WTC11 (cell line): ENCODE data around the gene JUND. TPM values are rescaled to one million over a fixed set of nuclear protein-coding genes. Genes with fewer than 3 reads are reported as not detected.
A peak's percentile ranks its signal among the peaks of the same experiment; 100 is the strongest.

Source experiments
- ARID4B ChIP-seq: sonication (generic); formaldehyde crosslinking; IDR thresholded peaks from 2 replicates; pipeline ENCODE4 v1.8.0; 2023; ENCODE audit warnings: missing genetic modification reagents, mild to moderate bottlenecking, borderline replicate concordance
- CBFB ChIP-seq: sonication (generic); formaldehyde crosslinking; IDR thresholded peaks from 2 replicates; pipeline ENCODE4 v1.8.1; 2022; ENCODE audit warnings: mild to moderate bottlenecking, low read depth, missing genetic modification reagents
- CREM ChIP-seq: sonication (generic); formaldehyde crosslinking; IDR thresholded peaks from 2 replicates; pipeline ENCODE4 v1.8.1; 2022; ENCODE audit warnings: mild to moderate bottlenecking, missing genetic modification reagents, moderate library complexity
- CTCF ChIP-seq: fragments of 200-600 bp; IDR thresholded peaks from 2 replicates; pipeline ENCODE4 v1.8.0; 2022; ENCODE audit warnings: antibody characterized with exemption
- E2F4 ChIP-seq: sonication (generic); formaldehyde crosslinking; IDR thresholded peaks from 2 replicates; pipeline ENCODE4 v1.8.1; 2022; ENCODE audit warnings: low read depth, mild to moderate bottlenecking, moderate library complexity, missing genetic modification reagents, borderline replicate concordance
- ELF4 ChIP-seq: sonication (generic); formaldehyde crosslinking; IDR thresholded peaks from 2 replicates; pipeline ENCODE4 v1.8.1; 2022; ENCODE audit warnings: low read depth, mild to moderate bottlenecking, moderate library complexity, missing genetic modification reagents
- ESRRA ChIP-seq: sonication (generic); formaldehyde crosslinking; IDR thresholded peaks from 2 replicates; pipeline ENCODE4 v1.8.1; 2022; ENCODE audit warnings: mild to moderate bottlenecking, missing genetic modification reagents, borderline replicate concordance
- HMGA2 ChIP-seq: fragments of 250-450 bp; sonication (Bioruptor Pico); IDR thresholded peaks from 2 replicates; pipeline ENCODE4 v1.4.0; 2021; ENCODE audit warnings: mild to moderate bottlenecking, moderate library complexity
- JUN ChIP-seq: sonication (generic); formaldehyde crosslinking; IDR thresholded peaks from 2 replicates; pipeline ENCODE4 v1.8.0; 2023; ENCODE audit warnings: mild to moderate bottlenecking, missing genetic modification reagents
- MXD4 ChIP-seq: fragments of 250-450 bp; sonication (Bioruptor Pico); IDR thresholded peaks from 2 replicates; pipeline ENCODE4 v1.8.0; 2021; ENCODE audit warnings: mild to moderate bottlenecking, moderate library complexity, borderline replicate concordance
- NFATC4 ChIP-seq: fragments of 250-450 bp; sonication (Bioruptor Pico); IDR thresholded peaks from 2 replicates; pipeline ENCODE4 v1.9.0; 2021; ENCODE audit warnings: mild to moderate bottlenecking
- NR3C1 ChIP-seq: sonication (generic); formaldehyde crosslinking; conservative IDR thresholded peaks from 2 replicates; pipeline ENCODE4 v1.8.1; 2023; ENCODE audit warnings: low read depth, mild to moderate bottlenecking, missing genetic modification reagents
- PRRX2 ChIP-seq: fragments of 250-450 bp; sonication (Bioruptor Pico); IDR thresholded peaks from 2 replicates; pipeline ENCODE4 v1.8.0; 2021; ENCODE audit warnings: mild to moderate bottlenecking
- SMAD3 ChIP-seq: sonication (generic); formaldehyde crosslinking; IDR thresholded peaks from 2 replicates; pipeline ENCODE4 v1.8.0; 2022; ENCODE audit warnings: missing genetic modification reagents, mild to moderate bottlenecking, borderline replicate concordance
- SMAD4 ChIP-seq: sonication (generic); formaldehyde crosslinking; IDR thresholded peaks from 2 replicates; pipeline ENCODE4 v1.8.0; 2022; ENCODE audit warnings: mild to moderate bottlenecking, missing genetic modification reagents
- SOX15 ChIP-seq: fragments of 250-450 bp; sonication (Bioruptor Pico); IDR thresholded peaks from 2 replicates; pipeline ENCODE4 v1.9.0; 2021; ENCODE audit warnings: mild to moderate bottlenecking
- SP1 ChIP-seq: sonication (generic); formaldehyde crosslinking; conservative IDR thresholded peaks from 2 replicates; pipeline ENCODE4 v1.8.1; 2022; ENCODE audit warnings: missing genetic modification reagents
- TEAD1 ChIP-seq: sonication (generic); formaldehyde crosslinking; IDR thresholded peaks from 2 replicates; pipeline ENCODE4 v1.8.0; 2022; ENCODE audit warnings: mild to moderate bottlenecking, missing genetic modification reagents
- ZBTB21 ChIP-seq: sonication (generic); formaldehyde crosslinking; IDR thresholded peaks from 2 replicates; pipeline ENCODE4 v1.8.1; 2023; ENCODE audit warnings: mild to moderate bottlenecking, missing genetic modification reagents, borderline replicate concordance
- ZNF121 ChIP-seq: sonication (generic); formaldehyde crosslinking; IDR thresholded peaks from 2 replicates; pipeline ENCODE4 v1.8.0; 2023; ENCODE audit warnings: missing genetic modification reagents
- ZNF671 ChIP-seq: fragments of 250-450 bp; sonication (Bioruptor Pico); IDR thresholded peaks from 2 replicates; pipeline ENCODE4 v1.8.0; 2021; ENCODE audit warnings: mild to moderate bottlenecking
- total RNA-seq: library from RNA; stranded (reverse); gene quantifications from 3 replicates; pipeline ENCODE4 v1.2.3, GENCODE V29; 2021
- TF ChIP-seq, protein P1 (sequence below): sonication (generic); formaldehyde crosslinking; IDR thresholded peaks from 2 replicates; pipeline ENCODE4 v1.8.1; 2023; ENCODE audit warnings: mild to moderate bottlenecking, missing genetic modification reagents, moderate library complexity
- TF ChIP-seq, protein P2 (sequence below): sonication (generic); formaldehyde crosslinking; IDR thresholded peaks from 2 replicates; pipeline ENCODE4 v1.8.0; 2023; ENCODE audit warnings: missing genetic modification reagents
- TF ChIP-seq, protein P3 (sequence below): sonication (generic); formaldehyde crosslinking; IDR thresholded peaks from 2 replicates; pipeline ENCODE4 v1.8.0; 2022; ENCODE audit warnings: mild to moderate bottlenecking, missing genetic modification reagents
- TF ChIP-seq, protein P4 (sequence below): fragments of 250-450 bp; sonication (Bioruptor Pico); conservative IDR thresholded peaks from 2 replicates; pipeline ENCODE4 v1.9.0; 2021; ENCODE audit warnings: mild to moderate bottlenecking

Gene JUND
- total RNA-seq, 1 experiment from 2014 or later: 121 TPM

DNA sequence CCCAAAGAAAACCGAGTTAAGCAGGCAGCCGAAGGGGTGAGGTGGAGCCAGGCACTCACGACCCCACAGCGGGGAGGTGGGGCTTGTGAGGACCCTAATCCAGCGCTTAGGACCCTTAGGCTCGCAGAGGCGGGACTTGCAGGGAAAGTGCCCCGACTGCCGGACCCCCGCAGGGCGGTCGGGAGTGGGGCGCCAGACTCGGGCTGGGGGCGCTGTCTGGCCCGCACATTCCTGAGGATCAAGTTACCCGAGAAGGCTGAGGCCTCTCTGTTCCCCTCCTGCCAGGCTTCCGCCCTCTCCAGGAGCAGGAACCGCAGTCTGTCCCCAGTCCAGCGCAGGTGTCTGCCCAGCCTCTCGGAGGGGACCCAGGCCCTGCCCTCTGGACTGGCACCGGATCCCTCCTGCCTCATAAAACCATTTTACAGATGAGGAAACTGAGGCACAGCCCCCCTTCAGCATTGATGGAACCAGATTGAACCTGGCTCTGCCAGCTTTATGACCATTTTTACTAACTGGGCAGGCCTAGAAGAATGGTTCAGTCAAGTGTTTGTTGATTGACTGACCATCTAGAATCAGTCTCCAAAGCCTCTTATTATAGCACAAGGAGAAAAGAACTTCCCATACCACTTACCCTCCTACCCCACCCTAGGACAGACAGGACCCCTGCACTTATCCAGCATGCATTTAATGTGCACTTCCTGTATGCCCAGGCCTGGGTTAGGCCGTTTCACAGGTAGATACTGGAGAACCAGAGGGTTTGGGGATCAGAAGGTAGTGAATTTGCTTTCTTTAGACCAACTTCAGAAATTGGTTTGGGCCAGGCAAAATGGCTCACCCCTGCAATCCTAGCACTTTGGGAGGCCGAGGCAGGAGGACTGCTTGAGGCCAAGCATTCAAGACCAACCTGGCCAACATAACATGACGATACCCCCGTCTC is 6.7 kb upstream of the JUND start (continued):
- no peak for TF ChIP-seq HMGA2 (CRISPR knock-in tag)
- TF ChIP-seq ZBTB21 (CRISPR knock-in tag): peak; percentile 68; the same call in 1 of the 2 replicates
- no peak for TF ChIP-seq ZNF671
- TF ChIP-seq ARID4B (CRISPR knock-in tag): no peak
- 0 out of 2 replicates have a peak, but pooled peaks have one; percentile 30 for TF ChIP-seq CREM (CRISPR knock-in tag)
- TF ChIP-seq, protein P1, sequence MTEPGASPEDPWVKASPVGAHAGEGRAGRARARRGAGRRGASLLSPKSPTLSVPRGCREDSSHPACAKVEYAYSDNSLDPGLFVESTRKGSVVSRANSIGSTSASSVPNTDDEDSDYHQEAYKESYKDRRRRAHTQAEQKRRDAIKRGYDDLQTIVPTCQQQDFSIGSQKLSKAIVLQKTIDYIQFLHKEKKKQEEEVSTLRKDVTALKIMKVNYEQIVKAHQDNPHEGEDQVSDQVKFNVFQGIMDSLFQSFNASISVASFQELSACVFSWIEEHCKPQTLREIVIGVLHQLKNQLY: no peak
- TF ChIP-seq, protein P2, sequence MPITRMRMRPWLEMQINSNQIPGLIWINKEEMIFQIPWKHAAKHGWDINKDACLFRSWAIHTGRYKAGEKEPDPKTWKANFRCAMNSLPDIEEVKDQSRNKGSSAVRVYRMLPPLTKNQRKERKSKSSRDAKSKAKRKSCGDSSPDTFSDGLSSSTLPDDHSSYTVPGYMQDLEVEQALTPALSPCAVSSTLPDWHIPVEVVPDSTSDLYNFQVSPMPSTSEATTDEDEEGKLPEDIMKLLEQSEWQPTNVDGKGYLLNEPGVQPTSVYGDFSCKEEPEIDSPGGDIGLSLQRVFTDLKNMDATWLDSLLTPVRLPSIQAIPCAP (CRISPR knock-in tag): no peak
- no peak for TF ChIP-seq E2F4
- no peak for TF ChIP-seq SMAD3 (CRISPR knock-in tag)
- TF ChIP-seq ELF4: no peak
- TF ChIP-seq TEAD1: peak; percentile 94; the same call in 1 of the 2 replicates
- TF ChIP-seq JUN (CRISPR knock-in tag): no peak
- 0 out of 2 replicates have a peak, but pooled peaks have one; percentile 33 for TF ChIP-seq NR3C1
- no peak for TF ChIP-seq MXD4 (CRISPR knock-in tag)
- TF ChIP-seq PRRX2: no peak
- TF ChIP-seq ZNF121 (CRISPR knock-in tag): no peak
- TF ChIP-seq, protein P3, sequence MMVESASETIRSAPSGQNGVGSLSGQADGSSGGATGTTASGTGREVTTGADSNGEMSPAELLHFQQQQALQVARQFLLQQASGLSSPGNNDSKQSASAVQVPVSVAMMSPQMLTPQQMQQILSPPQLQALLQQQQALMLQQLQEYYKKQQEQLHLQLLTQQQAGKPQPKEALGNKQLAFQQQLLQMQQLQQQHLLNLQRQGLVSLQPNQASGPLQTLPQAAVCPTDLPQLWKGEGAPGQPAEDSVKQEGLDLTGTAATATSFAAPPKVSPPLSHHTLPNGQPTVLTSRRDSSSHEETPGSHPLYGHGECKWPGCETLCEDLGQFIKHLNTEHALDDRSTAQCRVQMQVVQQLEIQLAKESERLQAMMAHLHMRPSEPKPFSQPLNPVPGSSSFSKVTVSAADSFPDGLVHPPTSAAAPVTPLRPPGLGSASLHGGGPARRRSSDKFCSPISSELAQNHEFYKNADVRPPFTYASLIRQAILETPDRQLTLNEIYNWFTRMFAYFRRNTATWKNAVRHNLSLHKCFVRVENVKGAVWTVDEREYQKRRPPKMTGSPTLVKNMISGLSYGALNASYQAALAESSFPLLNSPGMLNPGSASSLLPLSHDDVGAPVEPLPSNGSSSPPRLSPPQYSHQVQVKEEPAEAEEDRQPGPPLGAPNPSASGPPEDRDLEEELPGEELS (CRISPR knock-in tag): no peak
- TF ChIP-seq, protein P4, sequence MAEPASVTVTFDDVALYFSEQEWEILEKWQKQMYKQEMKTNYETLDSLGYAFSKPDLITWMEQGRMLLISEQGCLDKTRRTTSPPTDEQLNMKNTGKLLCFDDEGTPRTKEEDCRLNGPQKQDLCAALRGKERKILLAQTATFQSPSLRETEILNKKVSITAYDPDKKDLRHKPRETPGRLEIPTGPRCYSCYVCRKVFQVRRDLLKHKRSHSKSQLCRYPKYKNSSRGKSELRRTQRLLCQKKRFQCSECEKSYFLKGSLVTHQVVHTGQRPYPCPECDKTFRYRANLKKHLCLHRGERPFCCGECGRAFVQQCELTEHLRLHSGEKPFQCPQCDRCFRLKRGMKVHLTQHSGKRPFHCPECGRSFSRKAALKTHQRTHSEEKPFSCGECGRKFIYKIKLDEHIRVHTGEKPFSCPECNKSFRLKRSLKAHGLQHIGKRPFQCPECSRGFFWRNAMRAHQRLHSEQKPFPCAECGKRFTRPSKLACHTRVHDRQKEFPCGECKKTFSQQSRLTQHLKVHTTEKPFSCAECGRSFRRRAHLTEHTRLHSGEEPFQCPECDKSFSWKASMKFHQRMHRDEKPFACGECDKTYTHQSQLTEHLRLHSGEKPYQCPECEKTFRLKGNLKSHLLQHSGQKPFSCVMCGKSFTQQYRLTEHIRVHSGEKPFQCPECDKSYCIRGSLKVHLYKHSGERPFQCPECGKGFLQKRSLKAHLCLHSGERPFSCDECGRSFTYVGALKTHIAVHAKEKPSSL (CRISPR knock-in tag): no peak
- no peak for TF ChIP-seq SOX15 (CRISPR knock-in tag)
- peak; percentile 87 for TF ChIP-seq SP1 (CRISPR knock-in tag)
- 0 out of 2 replicates have a peak, but pooled peaks have one; percentile 52 for TF ChIP-seq SMAD4 (CRISPR knock-in tag)
- peak; percentile 52; the same call in 1 of the 2 replicates for TF ChIP-seq CBFB (CRISPR knock-in tag)
- TF ChIP-seq CTCF: no peak
- no peak for TF ChIP-seq ESRRA (CRISPR knock-in tag)
- TF ChIP-seq NFATC4 (CRISPR knock-in tag): no peak
